H1 (cell line): Measurements from ENCODE around the gene HDAC8.

Experiments
- CTCF ChIP-seq, 3 experiments: IDR thresholded peaks; 1 replicate in 2 of 3; 2 replicates in 1 of 3; pipeline versions ENCODE4 v1.5.1 to v1.6.1; 2011; ENCODE audit warnings: low read length in 3 of 3, mild to moderate bottlenecking in 3 of 3, inconsistent platforms in 2 of 3, low read depth in 1 of 3, moderate library complexity in 1 of 3; ENCODE audit not compliant: insufficient read depth in 1 of 3; ENCODE audit errors: control extremely low read depth in 1 of 3
- EP300 ChIP-seq, 2 experiments: IDR thresholded peaks; 1 replicate in 1 of 2; 2 replicates in 1 of 2; pipeline ENCODE4 v1.6.1; 2011 to 2012; ENCODE audit warnings: low read depth in 2 of 2, low read length in 2 of 2, mild to moderate bottlenecking in 2 of 2, borderline replicate concordance in 1 of 2, inconsistent platforms in 1 of 2, moderate library complexity in 1 of 2
- EZH2 ChIP-seq: fragments of 200-600 bp; sonication (generic); IDR thresholded peaks from 2 replicates; pipeline ENCODE4 v1.7.1; 2012; ENCODE audit warnings: low read depth, mild to moderate bottlenecking, moderate library complexity, low read length, inconsistent platforms; ENCODE audit not compliant: severe bottlenecking
- POLR2A ChIP-seq, 2 experiments: IDR thresholded peaks; 1 replicate in 1 of 2; 2 replicates in 1 of 2; pipeline ENCODE4 v1.6.1; 2011; ENCODE audit warnings: low read depth in 2 of 2, low read length in 2 of 2, mild to moderate bottlenecking in 2 of 2; ENCODE audit errors: control extremely low read depth in 1 of 2
- RAD21 ChIP-seq, 2 experiments: IDR thresholded peaks in 1 of 2; conservative IDR thresholded peaks in 1 of 2; 2 replicates each; pipeline ENCODE4 v1.6.1; 2011; ENCODE audit warnings: low read depth in 2 of 2, low read length in 2 of 2, improper control_type of control experiment in 1 of 2, inconsistent platforms in 1 of 2, mild to moderate bottlenecking in 1 of 2, moderate library complexity in 1 of 2

- no peak for TF ChIP-seq RAD21 (IDR thresholded peaks at IDR 0.05 in 1 of 2, conservative IDR thresholded peaks at IDR 0.05 in 1 of 2; ENCODE audit: low read depth in 2 of 2, low read length in 2 of 2)
- TF ChIP-seq CTCF (IDR thresholded peaks at IDR 0.05; ENCODE audit: control extremely low read depth in 1 of 3, insufficient read depth in 1 of 3, low read depth in 1 of 3, low read length in 3 of 3), result no peak
- no peak for TF ChIP-seq EP300 (IDR thresholded peaks at IDR 0.05; ENCODE audit: borderline replicate concordance in 1 of 2, low read depth in 2 of 2, low read length in 2 of 2)
- no peak for TF ChIP-seq POLR2A (IDR thresholded peaks at IDR 0.05; ENCODE audit: control extremely low read depth in 1 of 2, low read depth in 2 of 2, low read length in 2 of 2)
- TF ChIP-seq EZH2, result no peak
Observed at GRCh38 chrX:72402614-72403013, 170.0 kb downstream of the HDAC8 start.
